Measurements from ENCODE around the gene RHBG.

RHBG gene

GRCh38 chr1:156421062-156421938 lies 52.3 kb downstream of the RHBG start:
- POLR2A ChIA-PET: interaction anchor here (0.5 to 1.0 kb wide), 9 partner anchors 10 to 62 kb away, joined by 3 to 8 read pairs (median 3); no protein-coding TSS in a partner anchor
- TF ChIP-seq CTCF (IDR thresholded peaks at IDR 0.05; ENCODE audit: control extremely low read depth, extremely low read depth, low read depth, missing control alignments): no peak
- peak; percentile 95 for DNase-seq (ENCODE audit: extremely low spot score)
- CTCF ChIA-PET: interaction anchor here (0.9 to 6.9 kb wide), 5 partner anchors 13 to 87 kb away, joined by 3 to 60 read pairs (median 15); no protein-coding TSS in a partner anchor

GRCh38 chr1:156421939-156422601 lies 53.1 kb downstream of the RHBG start:
- ChIA-PET CTCF (interaction anchor here (0.9 to 6.9 kb wide), 6 partner anchors 12 to 86 kb away, joined by 3 to 60 read pairs (median 10); no protein-coding TSS in a partner anchor), POLR2A (interaction anchor here (0.5 to 1.0 kb wide), 10 partner anchors 10 to 63 kb away, joined by 3 to 8 read pairs (median 3); no protein-coding TSS in a partner anchor)
- DNase-seq (ENCODE audit: extremely low spot score): no peak
- TF ChIP-seq CTCF (IDR thresholded peaks at IDR 0.05; ENCODE audit: control extremely low read depth, extremely low read depth, low read depth, missing control alignments): no peak

GRCh38 chr1:156422602-156423091 lies 53.6 kb downstream of the RHBG start:
- ChIA-PET POLR2A (interaction anchor here (0.8 kb wide), 1 partner anchor 21 kb away, joined by 3 read pairs; no protein-coding TSS in a partner anchor), CTCF (interaction anchor here (1.1 to 6.9 kb wide), 6 partner anchors 12 to 238 kb away, joined by 3 to 60 read pairs (median 10); no protein-coding TSS in a partner anchor)
- DNase-seq (ENCODE audit: extremely low spot score): no peak
- TF ChIP-seq CTCF (IDR thresholded peaks at IDR 0.05; ENCODE audit: control extremely low read depth, extremely low read depth, low read depth, missing control alignments): no peak

GRCh38 chr1:156423422-156424352 lies 54.7 kb downstream of the RHBG start:
- ChIA-PET POLR2A (no interaction called here), CTCF (interaction anchor here (0.8 to 6.9 kb wide), 10 partner anchors 11 to 237 kb away, joined by 3 to 60 read pairs (median 4); no protein-coding TSS in a partner anchor)
- TF ChIP-seq CTCF (IDR thresholded peaks at IDR 0.05; ENCODE audit: control extremely low read depth, extremely low read depth, low read depth, missing control alignments): no peak
- no peak for DNase-seq (ENCODE audit: extremely low spot score)

- CTCF ChIA-PET: interaction anchor here (1.3 to 6.9 kb wide), 5 partner anchors 17 to 50 kb away, joined by 3 to 60 read pairs (median 3); no protein-coding TSS in a partner anchor
- POLR2A ChIA-PET: no interaction called here
These were observed 55.9 kb downstream of the RHBG start for GRCh38 chr1:156424806-156425432.

More at GRCh38 chr1:156424806-156425432, 55.9 kb downstream of the RHBG start:
- TF ChIP-seq CTCF (IDR thresholded peaks at IDR 0.05; ENCODE audit: control extremely low read depth, extremely low read depth, low read depth, missing control alignments): no peak
- DNase-seq (ENCODE audit: extremely low spot score): no peak
